Ovary (tissue), 9 donors: ENCODE measurements around the gene TMEM212. TPM values are rescaled to one million over a fixed set of nuclear protein-coding genes. Genes with fewer than 3 reads are reported as not detected.

Experiments
- DNase-seq, 5 donors: peaks; one replicate each; pipeline ENCODE4 v3.0.0-alpha.2; 2019 to 2020
- H3K27ac ChIP-seq, 2 donors: fragments of 200-600 bp; one replicate each; pipeline versions ENCODE4 v1.5.1 to v1.8.0; 2019 to 2022
- H3K27me3 ChIP-seq: fragments of 200-600 bp; one replicate; pipeline ENCODE4 v1.8.0; 2022
- H3K36me3 ChIP-seq: fragments of 200-600 bp; sonication (generic); one replicate; pipeline ENCODE4 v1.5.1; 2019
- H3K4me1 ChIP-seq: one replicate; pipeline ENCODE4 v1.8.1; 2013; ENCODE audit warnings: mild to moderate bottlenecking, moderate library complexity; ENCODE audit not compliant: insufficient read depth
- H3K4me3 ChIP-seq: fragments of 200-600 bp; sonication (generic); one replicate; pipeline ENCODE4 v1.5.1; 2017
- H3K9me3 ChIP-seq, 2 donors: fragments of 200-600 bp in 1 of 2; sonication (generic) in 1 of 2; one replicate each; pipeline versions ENCODE4 v1.5.1 to v1.8.1; 2013 to 2019; ENCODE audit warnings: mild to moderate bottlenecking in 1 of 2, moderate library complexity in 1 of 2
- EP300 ChIP-seq: sonication (generic); formaldehyde crosslinking; IDR thresholded peaks from one replicate; pipeline ENCODE4 v1.6.1; 2017; ENCODE audit warnings: antibody characterized with exemption
- POLR2A ChIP-seq: fragments of 450-650 bp; IDR thresholded peaks from one replicate; pipeline ENCODE4 v1.6.1; 2017; ENCODE audit warnings: antibody characterized with exemption, mild to moderate bottlenecking, moderate library complexity
- WGBS, 3 donors: extraction: QIAGEN DNeasy Blood & Tissue Kit in 1 of 3; methylation state at CpG; one replicate each; pipeline versions ENCODE4 v1.1.5 to v1.1.7; 2013 to 2017; 5-methylcytosine and 5-hydroxymethylcytosine counted together
- intact Hi-C, 4 donors: fragments of 100-400 bp; cut with DNase I; formaldehyde crosslinking; loops; one replicate each; pipeline versions ENCODE4 v1.11.0 to v1.15.1; 2022 to 2023
- polyA plus RNA-seq, 2 donors: library from polyadenylated mRNA; stranded (reverse); fragments of 200-250 nt in 1 of 2; fragments of 350-450 nt in 1 of 2; fragmentation: Illumina TruSeq in 1 of 2; extraction: RNeasy Lipid Tissue Mini Kit (QIAGEN cat#74804) in 1 of 2; gene quantifications; one replicate each; pipeline ENCODE4 v1.2.3, GENCODE V29; 2013 to 2014
- total RNA-seq, 7 donors: library from RNA; depleted of rRNA in 2 of 7; stranded (reverse); fragments of >200 nt in 2 of 7; fragmentation: NEBNext Ultra II Directional in 3 of 7; extraction: Animal tissue kit (Norgen Biotek cat#: 25700) in 3 of 7; gene quantifications; one replicate each; pipeline versions ENCODE4 v1.1.0 to v1.2.4, GENCODE V29; 2016 to 2023
- TF ChIP-seq, protein P1 (sequence below), 3 donors: fragments of 450-650 bp in 2 of 3; fragments of 200-600 bp in 1 of 3; IDR thresholded peaks; one replicate each; pipeline versions ENCODE4 v1.5.1 to v1.8.0; 2016 to 2022; ENCODE audit warnings: antibody characterized with exemption in 3 of 3, mild to moderate bottlenecking in 1 of 3
- donor health status: DM: no; HTN: no; CAD: no; lungs with moderate emphysema.
- donor health status: DM: no; HTN: no; CAD: no.
- donor health status: Bipolar disorder and iron deficiency.
- donor health status: DM: yes; HTN: yes; CAD: no.
- donor health status: DM: no; HTN: no; CAD: no.
- donor health status: DM: yes; HTN: yes; CAD: no.

TMEM212 gene
- total and polyA plus RNA-seq, 9 donors: 0.35 to 5.5 (median 0.93) TPM; not detected in 5

DNA sequence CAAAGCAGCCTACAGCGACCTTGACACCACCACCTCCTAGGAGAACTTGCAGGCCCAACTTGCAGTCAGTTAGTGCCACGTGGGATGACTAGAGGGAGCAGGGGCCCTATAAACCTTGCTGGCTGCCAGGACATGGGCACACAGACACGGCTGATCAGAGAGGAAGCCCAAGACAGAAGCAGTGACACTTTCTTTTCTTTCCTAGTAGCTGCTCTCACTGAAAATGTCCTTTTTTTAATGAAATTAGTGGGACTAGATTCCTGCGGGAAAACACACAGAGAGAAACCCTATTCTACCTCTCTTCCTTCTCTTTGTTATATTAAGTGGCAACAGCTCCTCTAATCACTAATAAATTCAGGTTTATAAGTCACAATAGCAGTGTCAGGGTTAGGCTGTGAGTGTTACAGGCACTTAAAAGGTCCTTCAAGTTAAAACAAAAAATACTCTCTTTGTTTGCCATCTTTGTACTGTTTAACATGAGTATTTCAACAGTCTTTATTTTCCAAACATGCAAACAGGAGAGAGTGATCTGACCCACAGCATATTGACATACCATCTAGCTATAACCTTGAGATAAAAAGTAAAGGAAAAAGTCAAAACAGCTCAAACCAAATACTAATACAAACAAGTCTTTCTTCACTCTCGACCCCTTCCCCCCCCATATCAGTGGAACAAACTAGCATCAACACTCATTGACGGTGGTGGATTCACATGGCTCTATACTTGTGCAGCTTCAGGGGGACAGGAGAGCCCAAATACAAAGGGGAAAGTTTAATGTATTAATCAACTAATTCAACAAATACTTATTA, 2.1 kb upstream of the TMEM212 start:
- Histone ChIP-seq H3K4me1 (peaks cover 12% of the 10 kb centered on the region), H3K9me3 (no peaks in the 10 kb centered on the region), H3K27ac (peak overlapping the region in 1 of 2 donors; percentile 61), H3K27me3 (no peaks in the 10 kb centered on the region), H3K4me3 (no peak overlapping the region), H3K36me3 (no peaks in the 10 kb centered on the region)
- DNase-seq: peak; percentile 49 to 71 (median 59)
- no peak for TF ChIP-seq POLR2A
- no peak for TF ChIP-seq EP300
- TF ChIP-seq, protein P1, sequence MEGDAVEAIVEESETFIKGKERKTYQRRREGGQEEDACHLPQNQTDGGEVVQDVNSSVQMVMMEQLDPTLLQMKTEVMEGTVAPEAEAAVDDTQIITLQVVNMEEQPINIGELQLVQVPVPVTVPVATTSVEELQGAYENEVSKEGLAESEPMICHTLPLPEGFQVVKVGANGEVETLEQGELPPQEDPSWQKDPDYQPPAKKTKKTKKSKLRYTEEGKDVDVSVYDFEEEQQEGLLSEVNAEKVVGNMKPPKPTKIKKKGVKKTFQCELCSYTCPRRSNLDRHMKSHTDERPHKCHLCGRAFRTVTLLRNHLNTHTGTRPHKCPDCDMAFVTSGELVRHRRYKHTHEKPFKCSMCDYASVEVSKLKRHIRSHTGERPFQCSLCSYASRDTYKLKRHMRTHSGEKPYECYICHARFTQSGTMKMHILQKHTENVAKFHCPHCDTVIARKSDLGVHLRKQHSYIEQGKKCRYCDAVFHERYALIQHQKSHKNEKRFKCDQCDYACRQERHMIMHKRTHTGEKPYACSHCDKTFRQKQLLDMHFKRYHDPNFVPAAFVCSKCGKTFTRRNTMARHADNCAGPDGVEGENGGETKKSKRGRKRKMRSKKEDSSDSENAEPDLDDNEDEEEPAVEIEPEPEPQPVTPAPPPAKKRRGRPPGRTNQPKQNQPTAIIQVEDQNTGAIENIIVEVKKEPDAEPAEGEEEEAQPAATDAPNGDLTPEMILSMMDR (IDR thresholded peaks at IDR 0.05): no peak
- intact Hi-C loops: loop anchor here in 2 of 4 donors (10.0 kb wide), 1 partner anchor 194 kb away; the partner anchor contains the start of gene FNDC3B (in 2 of the 2)
- WGBS, 3 donors: 19 to 40% (median 24%) methylated on average over 6 of the region's 6 CpGs

DNA sequence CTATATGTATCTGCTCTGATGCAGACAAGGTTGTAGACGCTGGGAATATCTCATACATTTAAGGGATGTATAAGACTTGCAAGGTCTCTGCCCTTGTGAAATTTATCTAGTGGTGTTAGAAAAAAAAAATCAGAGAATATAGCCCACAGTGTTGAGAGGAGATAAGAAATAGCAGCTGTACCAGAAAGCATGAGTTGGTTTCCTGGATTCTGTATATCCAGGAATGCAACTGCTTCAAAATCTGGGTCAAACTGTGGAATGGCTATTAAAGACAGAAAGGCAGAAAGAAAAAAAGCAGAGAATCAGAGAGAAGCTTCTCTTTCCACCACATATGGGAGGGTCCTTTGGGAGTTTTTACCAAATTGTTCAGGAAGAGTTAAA, 1.5 kb upstream of the TMEM212 start:
- H3K4me1 ChIP-seq: peaks cover 12% of the 10 kb centered on the region
- intact Hi-C loops: loop anchor here in 2 of 4 donors (10.0 kb wide), 1 partner anchor 193 kb away; the partner anchor contains the start of gene FNDC3B (in 2 of the 2)
- H3K27me3 ChIP-seq: no peaks in the 10 kb centered on the region
- H3K36me3 ChIP-seq: no peaks in the 10 kb centered on the region
- H3K27ac ChIP-seq: peak overlapping the region in 1 of 2 donors; percentile 61
- 18 to 29% (median 26%) methylated on average over 1 of the region's 1 CpG for WGBS, 3 donors
- H3K4me3 ChIP-seq: no peak overlapping the region
- H3K9me3 ChIP-seq: no peaks in the 10 kb centered on the region
- DNase-seq: no peak
- TF ChIP-seq, protein P1 (IDR thresholded peaks at IDR 0.05): no peak
- TF ChIP-seq POLR2A (no peak), EP300 (no peak)

DNA sequence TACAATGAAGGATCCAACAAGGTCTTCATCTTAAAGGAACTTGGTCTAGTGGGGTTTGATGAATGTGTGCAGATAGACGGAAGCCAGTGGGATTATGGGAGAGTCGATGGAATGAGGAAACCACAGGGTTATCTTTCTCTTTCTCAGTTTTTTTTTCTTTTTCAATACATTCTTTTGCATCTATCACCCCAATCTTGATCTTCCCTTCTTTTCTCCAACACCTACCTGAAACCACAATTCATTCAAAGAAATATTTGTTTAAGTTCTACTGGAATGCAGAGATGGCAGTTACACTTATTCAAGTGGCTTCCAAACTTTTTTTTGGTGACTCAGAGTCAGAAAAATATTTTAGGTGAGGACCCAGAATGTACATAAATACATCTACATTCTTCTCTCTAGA, 1.7 kb downstream of the TMEM212 start:
- intact Hi-C loops: loop anchor here in 2 of 4 donors (10.0 kb wide), 1 partner anchor 190 kb away; the partner anchor contains the start of gene FNDC3B (in 2 of the 2)
- Histone ChIP-seq H3K4me3 (no peak overlapping the region), H3K4me1 (peaks cover 7% of the 10 kb centered on the region), H3K36me3 (no peaks in the 10 kb centered on the region), H3K27me3 (no peaks in the 10 kb centered on the region), H3K27ac (no peak overlapping the region), H3K9me3 (no peaks in the 10 kb centered on the region)
- WGBS, 3 donors: 90 to 97% (median 97%) methylated on average over 2 of the region's 2 CpGs
- DNase-seq: no peak
- TF ChIP-seq, protein P1 (IDR thresholded peaks at IDR 0.05): no peak
- no peak for TF ChIP-seq POLR2A
- TF ChIP-seq EP300: no peak

DNA sequence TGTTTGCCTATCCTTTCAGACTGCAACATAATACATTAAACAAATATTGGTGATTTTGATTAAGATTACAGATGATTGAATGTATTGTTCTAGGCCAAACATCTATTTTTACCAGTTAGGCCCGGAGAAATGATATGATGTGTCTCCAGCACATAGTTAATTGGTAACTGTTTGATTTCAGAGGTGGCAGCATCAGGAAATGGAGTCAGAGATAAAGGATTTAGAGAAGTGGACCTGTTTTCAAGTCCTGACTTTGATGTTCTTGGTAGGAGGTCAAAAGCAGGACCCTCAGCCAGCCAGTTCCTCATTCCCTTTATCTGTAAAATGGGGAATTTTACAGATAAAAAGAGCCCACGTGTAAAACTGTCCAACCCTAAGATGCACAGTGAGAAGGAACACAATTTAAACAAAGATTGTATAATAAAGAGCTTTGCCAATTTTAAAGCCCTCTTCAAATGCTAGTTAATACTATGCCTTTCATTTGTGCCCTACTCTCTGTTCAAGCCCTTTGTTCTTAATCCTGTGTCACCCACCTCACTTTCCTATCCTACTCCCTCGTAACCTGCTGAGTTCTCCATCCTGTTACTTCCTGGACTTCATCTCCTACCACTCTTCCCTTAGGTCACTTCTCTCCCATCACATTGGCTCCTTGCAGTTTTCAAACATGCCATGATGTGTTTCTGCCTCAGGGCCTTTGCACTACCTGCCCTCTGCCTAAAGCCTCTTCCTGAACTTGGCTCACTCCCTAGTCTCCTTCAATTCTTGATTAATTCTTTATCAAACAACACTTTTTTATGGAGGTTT, 2.5 kb downstream of the TMEM212 start:
- H3K4me3 ChIP-seq: no peak overlapping the region
- no peak for DNase-seq
- H3K9me3 ChIP-seq: no peaks in the 10 kb centered on the region
- WGBS, 3 donors: 61 to 69% (median 61%) methylated on average over 3 of the region's 3 CpGs
- TF ChIP-seq EP300 (no peak), POLR2A (no peak)
- TF ChIP-seq, protein P1 (IDR thresholded peaks at IDR 0.05): no peak
- no peak overlapping the region for H3K27ac ChIP-seq
- no peaks in the 10 kb centered on the region for H3K36me3 ChIP-seq
- intact Hi-C loops: loop anchor here in 2 of 4 donors (10.0 kb wide), 1 partner anchor 189 kb away; the partner anchor contains the start of gene FNDC3B (in 2 of the 2)
- H3K4me1 ChIP-seq: peaks cover 8% of the 10 kb centered on the region
- H3K27me3 ChIP-seq: no peaks in the 10 kb centered on the region
